Measurements from ENCODE around the gene UBR3. TPM values are rescaled to one million over a fixed set of nuclear protein-coding genes. Genes with fewer than 3 reads are reported as not detected.

The UBR3 gene
- polyA plus RNA-seq, 2 of the 4 experiments (the other 2 are of a cell fraction), result 11.0 to 23.1 TPM

- Histone ChIP-seq H3K4me2 (no peak overlapping the region), H3K27ac (no peak overlapping the region), H3K9me3 (0 out of 3 replicates have a peak, but pooled peaks cover 1% of the 10 kb centered on the region), H3K4me3 (no peak overlapping the region), H3K4me1 (no peaks in the 10 kb centered on the region)
- 74% methylated on average over 2 of the region's 2 CpGs for WGBS (ENCODE audit: missing lambda C conversion rate)
- no peak for ATAC-seq
- ChIA-PET POLR2A (no interaction called here), CTCF (no interaction called here)
- DNase-seq (ENCODE audit: low read depth in 1 of 2, low spot score in 1 of 2), result no peak
- TF ChIP-seq KDM1A (IDR thresholded peaks at IDR 0.05; ENCODE audit: low read depth), result no peak
- TF ChIP-seq CBX8 (IDR thresholded peaks at IDR 0.05), result no peak
- no peak for TF ChIP-seq MAZ (IDR thresholded peaks at IDR 0.05; ENCODE audit: borderline replicate concordance, low read depth, low read length)
- no peak for TF ChIP-seq ZNF302 (CRISPR knock-in tag; IDR thresholded peaks at IDR 0.05)
- no peak for TF ChIP-seq HDAC2 (IDR thresholded peaks at IDR 0.05)
- no peak for TF ChIP-seq POLR2AphosphoS2 (conservative IDR thresholded peaks at IDR 0.05; ENCODE audit: low read length)
- no peak for TF ChIP-seq JUNB (IDR thresholded peaks at IDR 0.05)
- no peak for TF ChIP-seq NPAS2 (CRISPR knock-in tag; IDR thresholded peaks at IDR 0.05; ENCODE audit: borderline replicate concordance)
- TF ChIP-seq ESRRA (IDR thresholded peaks at IDR 0.05; ENCODE audit: borderline replicate concordance, low read length), result no peak
- TF ChIP-seq GATA3 (IDR thresholded peaks at IDR 0.05; ENCODE audit: borderline replicate concordance), result no peak
- TF ChIP-seq HES2 (IDR thresholded peaks at IDR 0.05), result no peak
- no peak for TF ChIP-seq MAX (IDR thresholded peaks at IDR 0.05)
- TF ChIP-seq HMGXB4 (CRISPR knock-in tag; IDR thresholded peaks at IDR 0.05; ENCODE audit: borderline replicate concordance), result no peak
- TF ChIP-seq RNF2 (IDR thresholded peaks at IDR 0.05; ENCODE audit: borderline replicate concordance, low read depth), result no peak
- no peak for TF ChIP-seq RAD21 (conservative IDR thresholded peaks at IDR 0.05 in 1 of 2, IDR thresholded peaks at IDR 0.05 in 1 of 2)
- no peak for TF ChIP-seq ELK1 (IDR thresholded peaks at IDR 0.05; ENCODE audit: low read depth, low read length)
- no peak for FAIRE-seq
Measured at GRCh38 chr2:169964740-169965139, 137.5 kb downstream of the UBR3 start.

GRCh38 chr2:169965495-169965894 is 138.2 kb downstream of the UBR3 start:
- 0 out of 3 replicates have a peak, but pooled peaks cover 5% of the 10 kb centered on the region for H3K9me3 ChIP-seq
- H3K27ac ChIP-seq, result no peak overlapping the region
- ChIA-PET CTCF (no interaction called here), POLR2A (no interaction called here)
- no peak for DNase-seq (ENCODE audit: low read depth in 1 of 2, low spot score in 1 of 2)
- H3K4me1 ChIP-seq, result no peaks in the 10 kb centered on the region
- H3K4me2 ChIP-seq, result no peak overlapping the region
- H3K4me3 ChIP-seq, result no peak overlapping the region
- TF ChIP-seq HOXA7 (CRISPR knock-in tag; IDR thresholded peaks at IDR 0.05) (no peak), CHD2 (IDR thresholded peaks at IDR 0.05; ENCODE audit: low read length, partially characterized antibody) (no peak), CEBPB (IDR thresholded peaks at IDR 0.05) (no peak), NFE2L2 (conservative IDR thresholded peaks at IDR 0.05; ENCODE audit: low read length) (no peak), CHD4 (IDR thresholded peaks at IDR 0.05; ENCODE audit: borderline replicate concordance) (no peak), EHMT2 (IDR thresholded peaks at IDR 0.05; ENCODE audit: low read depth) (no peak), MAFK (IDR thresholded peaks at IDR 0.05; ENCODE audit: partially characterized antibody) (no peak)
- no peak for ATAC-seq
- no peak for FAIRE-seq
- 83% methylated on average over 2 of the region's 2 CpGs for WGBS (ENCODE audit: missing lambda C conversion rate)
